GM15510 (cell line): ENCODE measurements around the gene HINT2.

ENCODE experiments used
- POLR2A ChIP-seq: IDR thresholded peaks from 3 replicates; pipeline ENCODE4 v1.6.1; 2011; ENCODE audit warnings: borderline replicate concordance; ENCODE audit not compliant: insufficient read length; ENCODE audit errors: extremely low read depth

Gene HINT2

GRCh38 chr9:35814841-35815543, at the start of gene HINT2:
TSS of gene HINT2 (minus strand) at chr9:35815042. CDS start at chr9:35814979, 63 bp downstream.
- peak; percentile 94 for TF ChIP-seq POLR2A

GRCh38 chr9:35863583-35863982, 48.7 kb upstream of the HINT2 start:
- TF ChIP-seq POLR2A: no peak

DNA sequence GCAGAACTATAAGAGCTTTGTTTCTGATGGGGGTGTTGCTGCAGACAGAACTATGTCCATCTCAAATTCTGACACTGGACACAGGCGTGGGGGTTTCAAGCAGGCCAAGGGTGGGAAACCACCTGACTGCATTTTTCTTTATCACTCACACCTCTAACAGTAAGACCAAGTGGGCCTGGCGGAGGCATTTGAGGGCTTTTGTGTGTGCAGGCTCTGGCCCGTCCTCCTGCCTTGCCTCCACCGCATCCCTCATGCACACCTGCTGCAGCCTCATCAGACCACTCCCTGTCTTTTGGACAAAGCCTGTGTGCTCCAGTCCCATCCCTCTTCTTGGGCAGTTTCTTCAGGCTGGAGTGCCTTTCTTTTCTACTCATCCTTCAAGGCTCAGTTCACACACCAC, 47.5 kb upstream of the HINT2 start:
- TF ChIP-seq POLR2A: no peak

GRCh38 chr9:35861161-35861897, 46.5 kb upstream of the HINT2 start:
- no peak for TF ChIP-seq POLR2A

DNA sequence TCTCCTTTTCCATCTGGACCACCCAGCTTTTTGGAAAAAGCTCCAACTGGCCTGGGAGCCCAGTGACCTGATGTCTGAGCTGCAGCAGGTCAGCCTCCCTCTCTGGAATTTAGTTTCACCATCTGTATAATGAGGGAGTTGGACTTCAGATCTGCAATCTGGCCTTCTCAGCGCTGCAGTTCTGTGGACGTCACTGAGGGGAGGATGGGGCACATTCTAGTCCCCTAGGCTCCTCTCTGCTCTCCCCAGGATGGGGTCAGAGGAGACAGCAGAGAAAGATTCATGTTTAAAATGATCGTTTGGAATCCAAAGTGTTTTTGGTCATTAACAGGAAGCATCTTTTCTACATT, 45.1 kb upstream of the HINT2 start:
- no peak for TF ChIP-seq POLR2A

DNA sequence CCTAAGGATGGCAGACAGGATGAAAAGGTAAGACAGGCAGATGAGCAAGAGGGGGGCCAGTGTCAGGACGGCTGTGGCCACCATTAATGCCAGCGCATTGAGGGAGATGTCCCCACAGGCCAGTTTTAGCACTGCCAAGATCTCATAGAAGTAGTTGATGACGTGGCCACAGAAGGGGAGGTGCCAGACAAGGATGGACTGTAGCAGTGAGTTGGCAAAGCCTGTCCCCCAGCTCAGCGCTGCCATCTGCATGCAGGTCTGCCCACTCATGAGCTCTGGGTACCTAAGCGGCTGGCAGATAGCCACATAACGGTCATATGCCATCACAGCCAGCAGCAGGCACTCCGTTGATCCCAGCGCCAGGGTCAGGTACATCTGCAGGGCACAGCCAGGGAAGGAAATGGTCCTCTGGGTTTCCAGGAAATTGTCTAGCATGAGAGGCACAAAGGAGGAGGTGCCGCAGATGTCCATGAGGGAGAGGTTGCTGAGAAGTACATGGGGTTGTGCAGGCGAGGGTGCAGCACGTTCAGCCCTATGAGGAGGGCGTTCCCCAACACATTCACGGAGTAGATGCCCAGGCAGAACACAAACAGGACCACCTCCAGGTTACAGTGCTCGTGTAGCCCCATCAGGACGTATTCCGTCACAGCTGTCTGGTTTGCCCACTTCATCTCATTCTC, 44.6 kb upstream of the HINT2 start:
- TF ChIP-seq POLR2A: no peak

DNA sequence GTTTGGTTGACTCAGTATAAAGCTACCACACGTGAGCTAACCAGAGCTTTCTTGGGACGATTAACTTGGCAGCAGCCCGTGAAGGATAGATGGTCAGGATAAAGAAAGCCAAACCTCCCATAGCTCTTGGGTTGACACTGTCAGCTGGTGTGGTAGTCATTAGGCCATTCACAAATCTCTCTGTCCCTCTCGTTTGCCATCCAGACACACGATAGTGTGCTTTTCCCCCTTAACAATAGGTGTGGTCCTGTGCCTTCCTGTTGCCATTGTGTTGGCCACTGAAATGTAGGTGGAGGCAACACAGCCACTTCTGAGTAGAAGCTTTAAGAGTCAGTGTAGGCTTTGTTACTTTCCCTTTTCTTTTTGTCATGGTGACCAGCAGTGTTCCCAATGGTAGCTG, 43.6 kb upstream of the HINT2 start:
- no peak for TF ChIP-seq POLR2A

DNA sequence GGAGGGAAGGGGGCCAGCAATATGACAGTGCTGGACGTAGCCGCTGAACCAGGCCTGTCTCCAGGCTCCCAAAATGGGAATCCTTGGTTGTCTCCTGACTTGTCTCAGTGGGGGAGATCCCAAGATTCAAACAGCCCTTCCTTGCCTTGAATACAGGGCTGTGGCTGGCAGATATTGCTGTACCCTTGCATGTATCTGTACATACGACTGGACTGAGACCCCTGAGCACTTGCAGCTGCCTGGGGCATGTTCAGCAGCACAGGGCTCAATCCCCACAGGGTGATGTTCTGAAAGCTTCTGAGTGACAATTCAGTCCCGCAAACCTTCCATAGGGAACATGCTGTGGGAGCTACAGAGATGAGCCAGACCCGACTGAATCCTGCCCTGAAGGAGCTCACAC, 42.0 kb upstream of the HINT2 start:
- no peak for TF ChIP-seq POLR2A

- TF ChIP-seq POLR2A: no peak
These were observed 41.4 kb upstream of the HINT2 start for GRCh38 chr9:35856206-35856605.

DNA sequence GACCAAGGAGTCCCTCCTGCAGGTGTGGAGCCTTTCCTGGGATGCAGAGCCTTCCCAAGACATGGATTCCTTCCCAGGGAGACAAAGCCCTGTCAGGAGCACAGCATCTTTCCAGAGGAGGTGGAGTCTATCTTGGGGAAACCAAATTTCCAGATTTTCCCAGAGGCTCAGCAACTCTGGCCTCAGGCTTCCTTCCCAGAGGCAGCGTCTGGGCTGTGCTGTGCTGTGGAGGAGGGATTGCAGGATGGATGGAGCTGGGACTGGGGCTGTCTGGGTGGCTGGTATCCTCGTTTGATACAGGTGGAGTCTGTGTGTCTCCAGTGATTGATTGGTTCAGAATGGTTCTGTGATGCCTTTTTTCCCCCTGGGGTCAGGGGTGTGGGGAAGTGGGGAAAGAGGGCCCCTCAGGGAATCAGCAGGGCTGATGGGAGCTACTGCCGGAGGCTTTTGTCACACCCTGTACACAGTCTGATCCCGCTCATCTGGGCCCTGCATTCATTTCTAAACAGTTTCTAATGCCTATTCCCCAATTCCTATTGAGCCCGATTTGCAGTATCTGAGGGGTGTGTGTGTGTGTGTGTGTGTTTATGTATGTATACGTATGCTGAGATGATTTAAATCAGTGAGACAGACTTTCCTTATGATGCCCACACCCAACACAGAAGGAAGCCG, 39.4 kb upstream of the HINT2 start:
- no peak for TF ChIP-seq POLR2A

- TF ChIP-seq POLR2A: no peak
These were observed 38.3 kb upstream of the HINT2 start for GRCh38 chr9:35852876-35853865.

DNA sequence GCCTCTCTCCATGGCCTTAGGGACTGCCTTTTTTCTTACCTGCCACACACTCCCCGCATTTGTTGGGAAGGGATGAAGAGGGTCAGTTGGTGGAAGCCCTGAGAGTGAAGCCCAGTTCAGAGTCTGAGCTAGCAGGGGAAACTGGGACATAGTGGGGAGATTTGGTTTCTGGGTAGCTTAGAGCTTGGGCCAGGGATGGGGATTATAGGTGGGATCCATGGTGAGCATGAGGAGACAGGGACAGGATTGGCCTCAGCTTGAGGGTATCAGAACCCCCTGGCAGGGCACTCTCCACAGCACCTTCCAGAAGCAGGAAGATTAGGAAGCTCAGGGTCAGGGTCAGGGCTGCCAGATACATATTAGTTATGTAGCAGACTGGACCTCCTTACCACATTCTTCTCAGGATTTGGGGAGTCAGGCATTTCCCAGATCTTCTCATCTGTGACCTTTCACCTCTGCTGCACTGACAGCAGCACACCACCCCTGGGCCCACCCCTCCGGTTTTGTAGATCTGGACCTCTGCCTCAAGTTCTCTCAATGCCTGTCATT, 37.5 kb upstream of the HINT2 start:
- no peak for TF ChIP-seq POLR2A

DNA sequence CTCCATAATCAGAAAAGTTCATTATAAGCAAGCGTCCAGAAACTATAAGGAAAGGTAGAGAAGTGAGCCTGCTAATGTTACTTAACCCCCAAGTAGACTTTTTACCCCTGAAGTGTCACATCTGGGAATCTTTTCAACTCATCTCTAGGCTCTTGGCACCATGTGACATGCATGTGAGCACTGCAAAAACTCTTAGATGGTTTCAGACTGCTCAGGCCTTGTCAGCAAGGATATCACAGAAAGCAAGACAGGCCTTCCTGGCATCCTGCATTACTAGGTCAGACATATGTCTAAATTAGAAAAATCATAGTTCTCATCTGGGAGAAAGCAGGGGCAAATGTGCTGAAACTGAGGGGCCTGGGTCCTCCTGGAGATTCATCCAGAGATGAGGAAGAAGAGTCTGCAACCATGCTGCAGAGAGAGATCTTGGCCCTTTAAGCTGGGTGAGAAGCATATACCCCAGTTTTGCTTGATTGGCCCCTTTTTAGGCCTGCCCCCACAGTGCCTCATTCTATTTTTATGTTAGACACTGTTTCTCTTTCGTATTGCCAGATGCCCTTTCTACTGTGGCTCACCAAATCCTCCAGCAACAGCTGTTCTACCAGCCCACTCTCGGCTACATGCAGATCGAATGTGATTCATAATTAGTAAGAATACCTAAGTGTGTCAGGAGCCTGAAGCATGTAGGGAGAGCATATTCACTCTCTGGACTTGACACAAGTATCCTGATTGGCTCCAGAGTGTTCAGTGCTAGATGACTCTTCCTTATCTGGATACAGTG, 33.1 kb upstream of the HINT2 start:
- peak; percentile 26 for TF ChIP-seq POLR2A
